HG02970 (cell line): Measurements from ENCODE around the gene LRRC40.

Source experiments
- ATAC-seq: cut with Tn5 transposase; IDR thresholded peaks from one replicate; pipeline ENCODE4 v1.9.1; 2021; ENCODE audit warnings: mild to moderate bottlenecking, moderate library complexity, moderate number of reproducible peaks; ENCODE audit not compliant: unreplicated experiment, low FRiP score

Gene LRRC40

DNA sequence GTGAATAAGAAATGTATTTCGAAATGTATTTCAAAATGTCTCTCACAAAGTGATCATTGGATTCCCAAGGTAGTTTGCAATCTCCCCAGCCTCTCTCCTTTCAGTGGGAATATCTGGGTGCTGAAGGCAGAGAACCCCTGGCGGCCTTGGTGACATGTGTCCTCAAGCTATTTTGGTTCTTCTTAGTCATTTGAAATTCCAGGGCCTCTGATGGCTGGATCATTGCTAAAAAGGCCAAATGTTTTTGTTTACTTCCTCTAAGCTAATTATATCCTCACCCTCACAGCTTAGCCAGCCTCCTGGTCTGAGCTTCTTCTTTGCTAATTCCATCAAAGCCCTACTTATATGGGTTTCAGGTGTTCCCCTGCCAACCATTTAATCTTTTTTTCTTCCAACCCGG is 71.2 kb downstream of the LRRC40 start:
- ATAC-seq = no peak

DNA sequence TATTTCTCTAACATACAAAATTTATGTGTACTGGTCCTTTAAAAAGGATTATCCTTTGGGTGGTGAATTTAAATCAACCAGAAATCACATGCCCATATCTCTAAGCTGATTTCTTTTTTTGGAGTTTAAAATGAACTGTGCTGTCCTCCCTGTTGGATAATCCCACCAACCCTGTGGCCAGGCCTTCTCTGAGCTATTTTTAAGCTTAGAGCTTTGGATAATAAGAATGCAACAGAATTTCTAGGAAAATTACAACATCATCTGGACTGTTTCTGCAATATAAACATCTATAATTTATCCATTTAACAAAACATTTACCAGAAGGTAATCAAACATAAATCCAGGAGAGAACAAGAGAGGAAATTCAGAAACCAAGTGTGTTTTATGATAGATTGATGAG is 88.3 kb downstream of the LRRC40 start:
- no peak for ATAC-seq

DNA sequence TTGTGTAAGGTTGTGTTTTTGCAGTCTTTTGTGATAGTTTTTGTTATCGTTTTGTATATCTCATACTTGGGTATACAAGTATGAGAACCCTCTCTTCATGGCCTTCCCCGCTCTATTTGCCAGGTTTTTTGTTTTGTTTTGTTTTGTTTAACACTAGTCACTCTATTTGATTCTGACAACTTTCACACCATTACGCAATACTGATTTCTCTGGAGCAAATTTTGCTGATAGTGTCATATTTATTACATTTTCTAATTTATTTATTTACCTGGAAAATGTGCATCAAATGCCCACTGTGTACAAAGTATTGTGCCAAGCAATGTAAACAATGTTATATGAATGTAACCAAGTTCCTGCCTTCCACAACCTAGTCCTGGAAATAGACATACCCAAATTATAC is 90.1 kb downstream of the LRRC40 start:
- no peak for ATAC-seq

DNA sequence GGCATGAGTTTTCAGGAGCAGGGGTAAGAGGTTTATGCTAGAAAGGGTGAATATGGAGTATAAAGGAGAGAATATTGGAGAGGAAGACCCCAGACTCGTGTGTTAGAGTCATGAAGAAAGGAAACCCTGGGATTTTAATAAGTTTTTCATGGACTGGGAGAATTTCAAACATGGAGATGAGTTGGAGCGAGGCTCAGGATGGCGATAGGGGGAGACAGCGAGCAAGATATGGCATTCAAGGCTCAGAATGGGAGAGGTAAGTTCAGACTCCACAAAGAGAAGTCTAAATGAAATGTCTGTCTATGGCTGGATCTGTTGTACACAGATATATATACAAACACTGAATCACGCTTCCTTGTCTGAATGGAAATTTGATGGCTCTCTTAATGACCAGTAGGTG is 92.5 kb downstream of the LRRC40 start:
- no peak for ATAC-seq

DNA sequence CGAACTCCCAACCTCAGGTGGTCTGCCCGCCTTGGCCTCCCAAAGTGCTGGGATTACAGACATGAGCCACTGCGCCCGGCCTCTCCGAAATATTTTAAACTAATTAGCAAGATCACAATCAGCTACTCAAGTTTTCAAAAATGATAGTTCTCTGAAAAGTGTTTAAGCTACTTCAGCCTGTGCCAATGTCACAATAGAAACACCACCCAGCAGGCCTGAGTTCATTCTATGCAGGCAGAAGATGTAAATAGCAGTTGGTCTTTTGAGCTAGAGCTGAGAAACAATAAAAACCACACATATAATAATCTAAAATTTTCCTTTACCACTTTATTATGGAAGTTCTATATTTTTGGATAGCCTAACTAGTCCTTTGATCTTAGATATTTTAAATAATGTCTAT is 96.1 kb downstream of the LRRC40 start:
- no peak for ATAC-seq

DNA sequence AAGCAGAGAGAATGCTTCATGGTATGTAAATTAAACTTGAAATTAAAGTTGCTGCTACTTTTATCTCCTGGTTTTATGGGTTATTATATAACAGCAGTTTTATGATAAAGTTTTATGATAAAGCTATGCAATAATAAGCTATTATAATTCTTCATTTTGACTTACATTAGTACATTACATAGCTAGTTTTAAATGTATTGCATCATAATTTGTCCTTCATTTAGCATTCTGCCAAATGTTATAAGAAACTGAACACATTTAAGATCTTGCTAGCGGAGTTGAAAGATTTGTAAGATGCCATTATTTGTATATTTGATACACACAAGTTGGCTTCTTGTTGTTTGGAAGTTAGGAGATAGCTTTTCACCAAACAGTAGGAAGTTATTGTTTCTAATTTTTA is 101.6 kb downstream of the LRRC40 start:
- no peak for ATAC-seq

DNA sequence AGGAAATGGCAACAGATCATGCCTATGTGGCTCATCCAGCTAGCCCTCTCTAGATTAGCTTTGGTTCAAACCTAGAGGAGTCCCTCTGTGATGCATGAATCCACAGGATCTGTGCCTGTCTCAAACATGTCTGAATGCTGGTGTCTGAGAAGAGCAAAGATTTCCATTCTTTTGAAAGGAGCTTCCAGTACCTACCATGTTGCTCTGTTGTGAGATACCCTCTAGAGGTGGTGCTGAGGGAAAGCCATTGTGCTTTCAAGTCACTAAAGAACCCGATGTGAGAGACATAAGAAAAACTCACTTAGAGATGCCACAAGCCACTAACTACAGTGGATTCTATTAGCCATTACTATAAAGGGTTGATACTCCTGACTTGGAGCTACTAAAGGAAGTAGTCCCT is 103.6 kb downstream of the LRRC40 start:
- no peak for ATAC-seq

DNA sequence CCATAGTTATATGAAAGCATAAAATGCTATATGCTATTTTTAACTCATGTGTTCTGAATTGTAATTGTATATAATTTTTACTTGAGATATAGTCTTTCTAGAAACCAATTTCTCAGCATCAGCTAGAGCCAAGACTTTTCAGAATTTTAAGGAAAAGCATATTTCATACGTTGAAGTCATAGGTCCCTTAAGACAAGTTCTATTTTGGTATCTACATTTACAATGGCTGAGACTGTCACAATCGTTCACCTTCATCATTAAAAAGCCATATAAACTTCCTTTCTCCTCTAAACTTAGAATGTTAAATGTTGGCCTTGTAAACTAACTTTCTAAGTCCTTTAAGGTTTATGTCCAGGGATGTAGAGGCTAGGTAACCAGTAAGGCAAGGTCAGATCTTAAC is 104.1 kb downstream of the LRRC40 start:
- no peak for ATAC-seq
